GM19035 (cell line): ENCODE data around the gene DDX5.
"Not testable (repeated sequence)": the region's sequence is repeated elsewhere in the genome, so short reads cannot be mapped to it uniquely, and the experiment has no call there.

Experiments used
- ATAC-seq: cut with Tn5 transposase; IDR thresholded peaks from one replicate; pipeline ENCODE4 v1.9.1; 2021; ENCODE audit not compliant: unreplicated experiment

The DDX5 gene

GRCh38 chr17:64494121-64494520 is 12.0 kb downstream of the DDX5 start:
- no peak for ATAC-seq

- ATAC-seq: no peak
Measured at GRCh38 chr17:64492481-64493109, 13.5 kb downstream of the DDX5 start.

- no peak for ATAC-seq
Measured at GRCh38 chr17:64491994-64492393, 14.1 kb downstream of the DDX5 start.

- ATAC-seq: no peak
Measured at GRCh38 chr17:64491034-64491860, 14.8 kb downstream of the DDX5 start.

- no peak for ATAC-seq
Measured at GRCh38 chr17:64488301-64488700, 17.8 kb downstream of the DDX5 start.

- no peak for ATAC-seq
Measured at GRCh38 chr17:64484380-64484779, 21.7 kb downstream of the DDX5 start.

- ATAC-seq: no peak
Measured at GRCh38 chr17:64480951-64481350, 25.1 kb downstream of the DDX5 start.

- no peak for ATAC-seq
Measured at GRCh38 chr17:64477849-64478248, 28.2 kb downstream of the DDX5 start.

- no peak for ATAC-seq
Measured at GRCh38 chr17:64472564-64472963, 33.5 kb downstream of the DDX5 start.

- no peak for ATAC-seq
Measured at GRCh38 chr17:64471440-64471839, 34.6 kb downstream of the DDX5 start.

GRCh38 chr17:64470625-64471024 is 35.5 kb downstream of the DDX5 start:
- ATAC-seq: no peak

GRCh38 chr17:64466834-64467233 is 39.3 kb downstream of the DDX5 start:
- ATAC-seq: not testable (repeated sequence)

- no peak for ATAC-seq
Measured at GRCh38 chr17:64466019-64466735, 39.9 kb downstream of the DDX5 start.

- ATAC-seq: no peak
Measured at GRCh38 chr17:64461788-64462187, 44.3 kb downstream of the DDX5 start.

GRCh38 chr17:64460955-64461354 is 45.1 kb downstream of the DDX5 start:
- ATAC-seq: no peak

GRCh38 chr17:64459818-64460217 is 46.3 kb downstream of the DDX5 start:
- not testable (repeated sequence) for ATAC-seq

GRCh38 chr17:64459284-64459747 is 46.8 kb downstream of the DDX5 start:
- no peak for ATAC-seq

GRCh38 chr17:64458756-64459155 is 47.3 kb downstream of the DDX5 start:
- no peak for ATAC-seq

GRCh38 chr17:64457156-64457555 is 48.9 kb downstream of the DDX5 start:
- no peak for ATAC-seq

- no peak for ATAC-seq
Measured at GRCh38 chr17:64455993-64456885, 49.9 kb downstream of the DDX5 start.

- no peak for ATAC-seq
Measured at GRCh38 chr17:64449545-64449944, 56.5 kb downstream of the DDX5 start.
